ENCODE measurements around the gene ARG2.

ARG2 gene

DNA sequence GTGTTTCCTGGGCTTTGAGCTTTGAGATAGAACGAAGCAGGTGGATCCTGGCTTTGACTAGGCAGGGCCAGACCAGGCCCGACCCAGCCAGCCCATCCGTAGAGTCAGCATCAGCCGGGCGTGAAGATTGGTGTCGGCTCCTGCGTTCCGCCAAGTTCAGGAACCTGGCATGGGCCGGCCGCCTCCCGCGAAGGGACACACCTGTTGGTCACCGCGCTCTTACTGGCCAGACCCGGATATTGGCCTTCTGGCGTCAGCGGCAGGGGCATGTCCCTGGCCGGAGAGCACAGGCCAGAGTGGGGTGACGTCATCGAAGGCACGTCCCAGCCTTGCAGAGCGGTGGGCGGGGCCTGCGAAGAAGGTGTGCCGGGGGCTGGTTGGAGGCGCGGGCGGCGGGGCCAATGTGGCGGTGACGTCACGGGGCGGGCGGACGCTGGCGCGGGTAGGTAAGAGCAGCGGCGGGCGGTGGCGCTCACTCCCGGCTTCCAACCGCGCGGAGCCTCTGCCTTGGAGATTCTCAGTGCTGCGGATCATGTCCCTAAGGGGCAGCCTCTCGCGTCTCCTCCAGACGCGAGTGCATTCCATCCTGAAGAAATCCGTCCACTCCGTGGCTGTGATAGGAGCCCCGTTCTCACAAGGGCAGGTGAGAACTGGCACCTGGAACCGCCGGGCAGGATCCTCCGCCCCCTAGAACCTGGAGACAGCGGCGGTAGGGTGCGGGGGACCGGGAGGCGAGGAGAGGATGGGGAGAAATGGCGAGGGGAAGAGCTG is at the start of gene ARG2:
TSS of gene ARG2 (plus strand) at position 475 of the 771 bp plus-strand sequence. CDS start at position 533, 58 bp downstream.
- FAIRE-seq: no peak

DNA sequence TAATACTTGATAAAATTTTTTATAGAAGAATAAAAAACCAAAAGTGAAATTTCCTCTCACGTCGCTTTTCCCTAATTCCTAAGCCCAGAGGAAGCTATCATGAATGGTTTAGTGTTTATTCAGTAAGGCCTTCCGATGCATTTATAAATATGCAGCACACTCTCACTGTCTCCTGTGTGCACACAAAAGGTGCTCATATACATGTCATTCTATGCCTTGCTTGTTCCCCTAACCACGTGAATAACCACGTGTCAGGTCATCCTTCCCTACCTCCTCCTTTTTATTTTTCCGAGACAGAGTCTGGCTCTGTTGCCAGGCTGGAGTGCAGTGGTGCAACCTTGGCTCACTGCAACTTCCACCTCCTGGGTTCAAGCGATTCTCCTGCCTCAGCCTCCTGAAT is 49.3 kb upstream of the ARG2 start:
- no peak for FAIRE-seq

DNA sequence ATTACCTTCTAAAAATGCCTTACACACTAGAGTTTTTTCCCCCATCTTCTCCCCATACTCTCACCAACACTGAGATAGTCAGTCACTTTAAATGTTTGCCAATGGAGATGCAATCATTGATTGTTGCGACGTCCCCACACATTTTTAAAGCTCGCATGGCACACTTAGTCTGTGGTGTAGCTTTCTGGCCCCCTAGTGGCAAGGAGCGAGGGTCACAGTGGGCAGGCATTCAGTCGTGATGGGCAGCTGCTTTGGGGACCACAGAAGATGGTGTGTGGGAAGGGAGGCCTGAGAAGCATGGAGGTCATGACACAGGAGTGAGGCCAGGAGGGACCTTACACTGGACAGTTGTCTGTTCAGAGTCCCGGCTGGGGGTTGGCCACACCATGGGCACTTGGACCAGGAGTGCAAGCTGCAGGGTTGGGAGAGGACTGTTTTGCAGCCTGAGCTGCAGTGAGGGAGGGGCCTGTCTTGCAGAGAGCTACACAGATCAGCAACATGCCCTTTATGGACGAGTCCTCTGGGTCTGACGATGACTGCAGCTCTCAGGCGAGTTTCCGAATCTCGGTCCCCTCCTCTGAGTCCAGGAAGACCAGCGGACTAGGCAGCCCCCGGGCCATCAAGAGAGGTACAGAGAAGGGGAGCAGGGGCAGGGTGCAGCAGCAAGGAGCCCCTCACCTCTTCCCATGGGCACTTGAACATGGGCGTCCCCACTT is 48.3 kb upstream of the ARG2 start:
- FAIRE-seq: no peak

DNA sequence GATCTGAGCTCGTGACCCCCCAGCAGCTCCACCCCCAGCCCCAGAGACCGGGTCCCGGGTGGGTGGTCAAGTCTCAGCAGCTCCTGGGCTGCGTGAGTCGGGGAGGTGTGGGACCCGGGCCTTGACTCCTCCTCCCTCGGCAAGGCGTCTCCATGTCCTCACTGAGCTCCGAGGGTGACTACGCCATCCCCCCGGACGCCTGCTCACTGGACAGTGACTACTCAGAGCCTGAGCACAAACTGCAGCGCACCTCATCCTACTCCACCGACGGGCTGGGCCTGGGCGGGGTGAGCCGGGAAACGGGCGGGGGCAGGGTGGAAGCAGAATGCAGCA is 47.8 kb upstream of the ARG2 start:
- FAIRE-seq: no peak

DNA sequence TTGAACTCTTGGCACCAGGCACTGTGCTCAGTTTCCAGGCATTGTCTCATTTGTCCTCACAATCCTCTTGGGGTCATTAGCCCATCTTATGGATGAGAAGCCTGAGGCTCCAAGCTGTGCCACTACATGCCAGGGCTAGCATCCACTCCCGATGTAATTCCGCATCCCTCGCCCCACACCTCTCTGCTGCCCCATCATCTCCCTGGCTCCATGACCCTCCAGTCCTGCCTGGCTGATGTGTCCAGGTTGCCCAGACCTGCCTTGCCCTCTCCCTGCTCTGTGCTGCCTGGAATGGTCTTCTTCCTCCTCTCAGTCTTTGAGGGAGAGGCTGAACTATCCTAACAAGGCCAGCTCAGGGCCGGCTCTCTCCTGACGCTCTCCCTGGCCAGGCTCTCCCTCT is 47.1 kb upstream of the ARG2 start:
- FAIRE-seq: no peak

DNA sequence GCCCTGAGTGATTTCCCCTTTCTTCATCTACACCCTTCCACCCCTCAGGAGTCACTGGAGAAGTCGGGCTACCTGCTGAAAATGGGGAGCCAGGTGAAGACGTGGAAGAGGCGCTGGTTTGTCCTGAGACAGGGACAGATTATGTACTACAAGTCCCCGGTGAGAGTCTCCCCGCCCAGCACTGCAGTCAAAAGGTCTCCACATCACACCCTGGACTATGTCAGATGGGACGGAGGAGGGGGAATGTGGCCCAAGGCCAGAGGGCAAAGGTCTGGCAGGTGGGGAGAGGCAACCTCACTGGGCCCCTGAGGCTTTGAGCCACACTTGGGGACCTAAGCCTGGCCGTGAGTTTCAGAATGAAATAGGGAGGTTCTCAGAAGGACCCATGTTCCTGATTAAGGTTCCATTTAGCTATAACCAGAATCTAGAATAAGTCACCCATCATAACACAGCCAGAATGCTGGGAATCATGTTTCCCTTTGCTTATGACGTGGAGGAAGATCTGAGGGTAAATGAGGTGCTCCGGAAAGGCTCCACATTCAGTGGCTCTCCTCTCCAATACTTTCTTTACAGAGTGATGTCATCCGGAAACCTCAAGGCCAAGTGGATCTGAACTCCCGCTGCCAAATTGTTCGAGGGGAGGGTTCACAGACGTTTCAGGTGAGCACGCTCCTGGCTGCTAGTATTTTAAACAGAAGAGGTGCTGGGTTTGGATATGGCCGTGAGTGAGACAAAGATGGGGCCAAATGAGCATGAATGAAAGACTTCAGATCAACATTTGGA is 46.3 kb upstream of the ARG2 start:
- no peak for FAIRE-seq

DNA sequence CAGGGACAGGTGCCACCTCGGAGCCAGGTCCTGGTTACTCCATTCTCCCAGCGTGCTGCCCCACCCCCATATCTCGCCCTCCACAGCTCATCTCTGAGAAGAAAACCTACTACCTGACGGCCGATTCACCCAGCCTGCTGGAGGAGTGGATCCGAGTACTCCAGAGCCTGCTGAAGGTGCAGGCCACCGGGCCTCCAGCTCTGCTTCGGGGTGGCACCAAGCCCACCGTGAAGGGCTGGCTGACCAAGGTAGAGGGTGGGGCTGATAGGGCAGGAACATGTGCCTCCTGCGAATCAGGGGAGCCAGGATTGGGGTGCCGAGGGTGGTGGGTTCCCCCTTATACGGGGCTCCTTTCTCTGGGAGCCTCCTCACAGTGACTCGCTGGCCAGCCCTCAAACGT is 45.6 kb upstream of the ARG2 start:
- FAIRE-seq: no peak

DNA sequence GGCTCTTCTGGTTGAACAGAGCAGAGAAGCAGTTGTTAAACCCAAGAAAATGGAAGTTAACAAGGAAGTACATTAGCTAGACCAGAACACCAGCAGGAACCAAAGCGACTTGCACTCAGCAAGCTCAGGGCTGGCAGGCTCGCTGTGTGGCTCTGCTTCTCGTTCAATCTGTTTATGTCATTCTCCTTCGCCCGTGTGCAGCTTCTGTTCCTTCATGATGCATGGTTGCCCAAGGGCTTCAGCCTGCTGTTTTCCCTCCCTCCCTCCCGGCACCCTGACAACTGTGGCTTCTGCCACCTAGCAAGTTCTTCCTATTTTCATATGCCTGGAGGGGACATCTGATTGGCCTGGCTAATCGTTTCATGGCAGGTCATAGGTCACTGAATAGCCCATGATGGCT is 44.9 kb upstream of the ARG2 start:
- no peak for FAIRE-seq

DNA sequence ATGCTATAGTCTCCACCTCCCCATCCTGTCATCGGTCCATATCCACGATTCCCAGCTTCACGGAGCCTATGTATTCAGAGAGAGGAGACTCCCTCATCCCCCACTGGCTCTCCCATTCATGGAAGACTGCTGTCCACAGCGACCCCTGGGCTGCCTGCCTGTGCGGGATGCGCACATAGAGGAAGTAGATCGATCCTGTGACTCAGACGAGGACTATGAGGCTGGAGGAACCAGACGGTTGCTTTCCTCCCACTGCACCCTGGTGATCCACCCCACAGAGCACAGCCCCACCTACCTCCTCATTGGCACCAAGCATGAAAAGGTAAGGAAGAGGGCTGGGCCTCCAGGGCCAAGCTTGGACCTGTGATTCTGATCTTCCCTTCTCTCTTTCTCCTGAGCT is 44.0 kb upstream of the ARG2 start:
- FAIRE-seq: no peak

DNA sequence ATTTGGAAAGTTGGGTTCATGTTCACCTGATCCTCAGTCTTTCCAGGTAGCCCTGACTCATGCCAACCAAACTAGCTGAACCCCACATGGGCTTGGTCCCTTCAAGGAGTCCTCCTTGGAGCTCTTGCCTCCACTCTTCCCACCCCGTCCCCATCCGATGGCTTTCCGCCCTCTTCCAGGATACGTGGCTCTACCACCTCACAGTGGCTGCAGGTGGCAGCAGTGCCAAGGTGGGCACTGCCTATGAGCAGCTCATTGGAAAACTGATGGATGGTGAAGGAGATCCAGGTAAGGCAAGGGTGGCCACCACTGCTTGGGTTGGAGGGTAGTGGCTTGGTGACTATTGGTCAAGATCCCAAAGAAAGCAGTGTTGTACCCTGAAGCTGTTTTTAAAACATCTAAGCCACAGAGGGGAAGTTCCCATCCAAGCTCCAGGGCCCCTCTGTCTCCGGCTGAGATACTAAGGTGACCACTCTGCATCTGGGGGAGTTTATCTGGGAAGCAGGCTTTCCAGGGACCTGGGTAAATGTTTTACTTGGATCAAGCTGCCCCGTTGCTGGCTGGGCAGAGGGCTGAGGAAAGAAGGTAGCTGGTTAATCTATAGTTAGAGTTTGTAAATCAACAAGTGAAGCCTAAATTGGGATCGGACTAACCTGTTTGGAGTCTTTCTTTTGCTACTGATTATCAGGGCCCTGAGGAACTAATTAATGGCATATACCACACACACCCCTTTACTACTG is 43.3 kb upstream of the ARG2 start:
- FAIRE-seq: no peak

DNA sequence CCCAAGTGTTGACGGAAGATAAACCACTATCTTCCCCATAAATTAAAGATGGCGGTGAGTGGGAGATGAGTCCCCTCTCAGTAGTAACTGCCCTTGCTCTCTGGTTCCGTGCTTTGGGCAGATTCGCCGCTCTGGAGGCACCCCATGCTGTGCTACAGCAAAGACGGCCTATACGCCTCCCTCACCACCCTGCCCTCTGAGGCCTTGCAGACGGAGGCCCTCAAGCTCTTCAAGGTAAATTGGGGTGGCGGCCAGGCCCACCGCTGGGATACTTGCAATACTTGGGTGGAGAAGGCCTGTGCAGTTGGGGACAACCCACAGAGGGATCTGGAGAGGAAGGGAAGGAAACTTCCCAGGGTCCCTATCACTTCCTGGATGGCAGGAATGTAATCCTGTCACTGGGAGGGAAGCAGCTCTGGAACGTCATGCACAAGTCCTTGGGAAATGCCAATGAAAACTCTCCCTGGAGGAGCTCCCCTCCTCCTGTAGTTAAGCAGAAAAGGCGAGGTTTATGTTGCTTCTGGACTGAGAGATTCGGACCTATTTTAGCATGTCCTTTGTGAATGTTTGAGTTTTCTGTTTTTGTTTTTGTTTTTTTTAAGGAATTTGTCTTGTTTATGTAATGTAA is 42.4 kb upstream of the ARG2 start:
- FAIRE-seq: no peak

DNA sequence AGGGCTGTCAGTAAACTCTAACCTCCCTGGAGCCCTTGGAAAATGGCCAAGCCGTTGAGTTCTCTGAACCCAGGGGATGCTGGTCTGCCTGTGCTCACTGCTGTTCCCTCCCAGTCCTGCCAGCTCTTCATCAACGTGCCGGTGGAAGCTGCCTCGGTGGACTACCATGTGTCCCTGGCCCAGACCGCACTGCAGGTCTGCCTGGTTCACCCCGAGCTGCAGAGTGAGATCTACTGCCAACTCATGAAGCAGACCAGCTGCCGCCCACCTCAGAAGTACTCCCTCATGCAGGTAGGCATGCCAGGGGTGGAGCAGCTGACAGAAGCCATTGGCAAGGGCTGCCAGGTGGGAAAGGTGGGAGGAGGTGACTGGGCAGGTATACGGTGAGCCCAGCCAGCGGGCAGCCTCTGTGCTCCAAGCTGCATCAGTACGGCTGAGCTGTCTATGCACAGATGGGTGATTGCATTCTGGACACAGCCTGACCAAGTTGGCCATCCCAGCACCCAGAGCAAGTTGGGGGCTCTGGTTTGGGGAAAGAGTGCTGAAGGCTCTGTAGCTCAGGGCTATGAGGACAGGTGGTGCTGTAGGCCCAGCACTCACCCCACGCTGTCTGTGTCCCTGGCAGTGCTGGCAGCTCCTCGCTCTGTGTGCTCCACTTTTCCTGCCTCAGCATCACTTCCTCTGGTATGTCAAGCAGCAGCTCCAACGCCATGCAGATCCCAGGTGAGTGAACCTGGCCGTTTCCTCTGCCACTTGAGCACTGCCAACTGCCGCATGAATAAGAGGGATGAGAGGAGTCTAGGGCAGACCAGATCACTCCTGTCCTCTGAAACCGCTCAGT is 41.6 kb upstream of the ARG2 start:
- FAIRE-seq: no peak

DNA sequence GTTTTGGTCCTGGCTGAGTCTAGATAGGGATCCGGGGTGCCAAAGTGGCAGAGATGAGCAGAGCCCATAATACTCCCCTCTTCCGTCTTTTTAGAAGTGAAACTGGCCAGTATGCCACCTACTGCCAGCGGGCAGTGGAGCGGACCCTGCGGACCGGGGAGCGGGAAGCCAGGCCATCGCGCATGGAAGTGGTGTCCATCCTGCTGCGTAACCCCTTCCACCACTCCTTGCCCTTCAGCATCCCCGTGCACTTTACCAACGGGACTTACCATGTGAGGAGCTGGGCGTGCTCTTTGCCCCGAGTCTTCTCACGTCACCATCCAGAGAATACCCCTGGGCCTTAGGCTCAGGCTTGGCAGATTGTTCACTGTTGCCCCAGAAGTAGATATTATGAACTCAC is 40.7 kb upstream of the ARG2 start:
- FAIRE-seq: no peak

DNA sequence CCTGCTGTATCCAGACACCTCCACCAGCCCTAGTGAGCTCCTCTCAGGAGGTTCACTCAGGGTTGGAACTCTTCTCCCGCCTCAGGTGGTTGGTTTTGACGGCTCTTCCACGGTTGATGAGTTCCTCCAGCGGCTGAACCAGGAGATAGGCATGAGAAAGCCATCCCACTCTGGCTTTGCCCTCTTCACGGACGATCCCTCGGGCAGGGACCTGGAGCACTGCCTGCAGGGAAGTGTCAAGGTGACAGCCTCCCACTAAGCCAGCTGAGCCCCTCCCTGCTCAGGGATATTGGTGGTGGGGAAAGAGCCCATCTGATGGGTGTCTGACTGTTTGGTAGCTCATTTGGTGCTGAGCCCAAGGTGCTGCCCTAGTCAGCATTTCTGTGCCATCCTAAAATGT is 40.1 kb upstream of the ARG2 start:
- no peak for FAIRE-seq

DNA sequence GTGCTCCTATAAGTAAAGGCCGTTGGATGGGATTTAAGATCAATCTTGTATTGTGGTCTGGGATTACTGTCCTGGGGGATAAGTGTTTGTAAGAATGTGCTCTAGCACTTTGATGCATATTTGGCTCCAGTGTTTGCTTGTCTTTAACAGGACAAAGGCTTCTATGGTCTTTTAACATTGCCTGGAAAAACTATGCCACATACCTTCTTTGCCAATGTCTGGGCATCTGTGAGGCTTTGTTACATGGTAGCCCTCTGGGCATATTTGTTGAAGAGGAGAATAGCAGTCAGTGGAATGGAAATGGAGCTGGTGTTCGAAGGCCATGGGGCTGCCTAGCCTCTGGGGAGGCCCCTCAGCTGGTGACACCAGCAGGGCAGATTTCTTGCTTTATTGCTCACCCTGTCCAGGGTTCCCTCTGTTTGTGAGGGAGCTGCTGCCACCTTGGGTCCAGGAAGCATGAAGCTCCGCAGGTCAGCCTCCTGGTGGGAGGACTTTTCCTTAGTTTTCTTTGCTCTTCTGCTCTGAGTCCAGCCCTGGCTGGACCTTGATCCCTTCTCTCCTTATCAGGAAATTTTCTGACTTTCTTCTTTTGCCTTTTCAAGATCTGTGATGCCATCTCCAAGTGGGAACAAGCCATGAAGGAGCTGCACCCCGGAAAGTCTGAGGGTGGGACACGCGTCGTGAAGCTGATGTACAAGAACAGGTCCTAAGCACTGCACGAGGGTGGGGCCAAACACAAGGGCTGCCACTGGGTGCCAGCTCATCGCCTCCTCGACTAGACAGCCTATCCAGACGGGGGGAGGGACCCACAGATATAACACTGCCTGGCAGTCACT is 39.2 kb upstream of the ARG2 start:
- no peak for FAIRE-seq

DNA sequence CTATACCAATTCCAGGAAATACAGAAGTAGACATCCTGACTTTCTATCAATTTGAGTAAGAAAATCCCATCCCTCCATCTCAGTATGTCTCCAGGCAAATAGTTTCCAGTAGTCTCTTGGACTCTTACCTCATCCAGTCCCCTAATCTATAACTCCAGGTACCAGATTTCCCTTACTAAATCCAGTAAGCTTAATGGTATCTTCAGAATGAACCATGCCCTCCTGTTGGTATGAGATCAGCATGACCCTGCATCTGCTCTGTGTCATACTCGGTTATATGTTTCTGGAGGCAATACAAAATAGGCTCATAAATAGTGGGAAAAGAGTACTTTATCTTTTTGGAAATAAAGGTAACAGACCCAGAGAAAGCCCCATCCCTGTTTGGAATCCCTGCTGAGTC is 38.1 kb upstream of the ARG2 start:
- no peak for FAIRE-seq

DNA sequence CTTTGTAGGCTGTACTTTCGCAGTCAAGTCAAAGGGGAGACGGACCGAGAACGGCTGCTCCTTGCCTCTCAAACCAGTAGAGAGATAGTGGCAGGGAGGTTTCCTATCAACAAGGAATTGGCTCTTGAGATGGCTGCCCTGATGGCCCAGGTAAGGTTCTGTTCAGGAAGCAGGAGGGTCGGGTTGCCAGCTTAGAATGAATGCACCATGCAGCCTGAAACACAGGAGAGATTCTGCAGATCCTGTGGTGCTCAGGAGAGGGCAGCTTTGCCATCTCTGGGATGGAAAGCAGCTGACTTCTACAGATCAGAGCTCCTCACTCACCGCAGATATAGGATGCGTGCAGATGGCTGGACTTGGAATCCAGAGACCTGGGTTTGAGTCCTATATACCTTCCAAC is 37.7 kb upstream of the ARG2 start:
- FAIRE-seq: no peak

DNA sequence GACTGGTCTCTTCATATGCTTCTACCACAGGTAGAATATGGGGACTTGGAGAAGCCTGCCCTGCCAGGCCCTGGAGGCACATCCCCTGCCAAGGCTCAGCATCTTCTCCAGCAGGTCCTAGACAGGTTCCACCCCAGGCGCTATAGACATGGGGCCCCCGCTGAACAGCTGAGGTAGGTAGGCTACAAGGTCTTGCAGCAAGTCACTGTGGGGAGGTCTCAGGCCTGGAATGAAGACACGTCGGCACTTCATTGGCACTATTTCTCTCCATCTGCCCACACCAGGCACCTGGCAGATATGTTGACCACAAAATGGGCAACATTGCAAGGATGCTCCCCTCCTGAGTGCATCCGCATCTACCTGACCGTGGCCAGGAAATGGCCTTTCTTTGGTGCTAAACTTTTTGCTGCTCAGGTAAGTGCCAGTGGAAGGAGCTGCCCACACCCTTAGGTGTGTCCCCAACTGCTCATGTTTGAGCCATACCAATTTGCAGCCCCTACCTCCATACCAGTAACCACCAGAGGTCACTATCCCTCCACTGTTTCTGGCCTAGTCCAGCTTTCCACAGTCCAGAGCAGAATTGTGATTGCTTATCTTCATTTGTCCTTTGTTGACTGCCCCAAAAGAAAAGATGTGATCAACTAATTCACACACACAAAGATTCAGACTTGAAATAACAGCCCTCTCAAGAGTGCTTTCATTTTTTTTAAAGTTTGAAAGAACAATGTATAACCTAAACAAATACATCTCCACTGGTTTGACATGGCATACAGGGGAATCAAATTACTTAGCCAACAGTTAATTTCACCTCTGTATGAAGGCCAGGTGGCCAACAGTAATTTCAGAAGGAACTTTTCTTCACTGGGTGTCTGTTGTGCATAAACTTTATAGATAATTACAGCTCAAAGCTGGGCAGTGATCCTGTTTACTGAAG is 35.7 kb upstream of the ARG2 start:
- FAIRE-seq: peak; percentile 56

DNA sequence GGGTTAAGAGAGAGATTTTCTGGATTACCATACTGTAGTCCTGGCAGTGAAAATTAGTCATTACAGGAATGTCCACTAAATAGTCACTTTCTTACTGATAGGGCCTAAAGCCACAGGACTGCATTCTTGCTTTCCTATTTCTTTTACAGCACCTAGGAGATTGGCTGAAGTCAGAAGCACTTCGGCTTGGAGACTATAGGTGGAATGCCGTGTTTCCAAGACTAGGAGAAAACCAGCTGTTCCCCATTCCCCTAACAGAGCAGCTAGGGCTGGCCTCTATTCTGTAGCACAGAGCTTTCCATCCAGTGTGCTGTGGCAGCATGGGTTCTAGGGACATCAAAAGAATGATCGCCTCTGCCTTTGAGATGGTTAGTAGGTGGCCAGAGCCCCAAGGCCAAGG is 34.7 kb upstream of the ARG2 start:
- no peak for FAIRE-seq

DNA sequence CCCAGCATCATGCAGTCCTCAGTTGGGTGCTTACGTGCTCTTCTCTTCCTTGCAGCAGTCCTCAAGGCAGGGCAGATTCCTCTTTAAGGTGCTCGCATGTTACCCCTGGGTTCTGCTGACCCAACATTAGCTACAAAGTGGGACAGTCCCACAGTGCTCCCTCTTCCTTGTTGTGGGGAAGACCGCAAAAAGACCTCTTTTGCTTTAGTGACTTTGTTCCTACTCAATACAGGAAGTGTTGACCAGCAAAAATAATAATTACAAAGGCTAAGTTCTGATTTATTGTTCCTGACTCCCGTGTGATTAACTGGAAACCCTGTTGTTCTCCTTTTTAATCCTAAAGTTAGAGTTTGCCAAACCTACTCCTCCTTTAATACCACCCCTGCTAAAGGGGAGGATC is 33.4 kb upstream of the ARG2 start:
- FAIRE-seq: no peak
